Trophoblast cell (in vitro differentiated cells and primary cell): Measurements from ENCODE around the gene ZNF536.

ENCODE experiments used
- DNase-seq, 2 donors: peaks; one replicate each; pipeline ENCODE4 v3.0.0-alpha.2; 2016
- H2AFZ ChIP-seq: 2 replicates; pipeline ENCODE4 v1.6.1; 2013; ENCODE audit warnings: low read length, moderate library complexity, mild to moderate bottlenecking; ENCODE audit not compliant: insufficient read depth, poor library complexity
- H2AK5ac ChIP-seq: 2 replicates; pipeline ENCODE4 v1.6.1; 2013; ENCODE audit warnings: mild to moderate bottlenecking, low read length
- H2BK120ac ChIP-seq: 2 replicates; pipeline ENCODE4 v1.6.1; 2013; ENCODE audit warnings: low read length, mild to moderate bottlenecking, moderate library complexity; ENCODE audit not compliant: insufficient read depth, poor library complexity
- H2BK12ac ChIP-seq: 2 replicates; pipeline ENCODE4 v1.6.1; 2013; ENCODE audit warnings: mild to moderate bottlenecking, low read length, moderate library complexity
- H2BK5ac ChIP-seq: 2 replicates; pipeline ENCODE4 v1.6.1; 2013; ENCODE audit warnings: low read length, low read depth, moderate library complexity, mild to moderate bottlenecking; ENCODE audit not compliant: poor library complexity
- H3K14ac ChIP-seq: 2 replicates; pipeline ENCODE4 v1.6.1; 2013; ENCODE audit warnings: mild to moderate bottlenecking, low read length
- H3K18ac ChIP-seq: 2 replicates; pipeline ENCODE4 v1.6.1; 2013; ENCODE audit warnings: mild to moderate bottlenecking, low read length
- H3K23ac ChIP-seq: 2 replicates; pipeline ENCODE4 v1.6.1; 2013; ENCODE audit warnings: low read length
- H3K27ac ChIP-seq: 2 replicates; pipeline ENCODE4 v1.5.1; 2013; ENCODE audit warnings: low read depth, mild to moderate bottlenecking, inconsistent platforms, low read length, moderate library complexity
- H3K27me3 ChIP-seq: 2 replicates; pipeline ENCODE4 v1.6.1; 2013; ENCODE audit warnings: inconsistent platforms, mild to moderate bottlenecking, low read length, moderate library complexity; ENCODE audit not compliant: insufficient read depth
- H3K36me3 ChIP-seq, 2 experiments: 1 replicate in 1 of 2; 2 replicates in 1 of 2; pipeline ENCODE4 v1.6.1; 2013; ENCODE audit warnings: low read length in 2 of 2, mild to moderate bottlenecking in 2 of 2, moderate library complexity in 1 of 2; ENCODE audit not compliant: insufficient read depth in 2 of 2, control insufficient read depth in 1 of 2
- H3K4ac ChIP-seq: 2 replicates; pipeline ENCODE4 v1.6.1; 2013; ENCODE audit warnings: low read depth, mild to moderate bottlenecking, low read length, moderate library complexity
- H3K4me1 ChIP-seq, 2 experiments: 1 replicate in 1 of 2; 2 replicates in 1 of 2; pipeline ENCODE4 v1.6.1; 2013; ENCODE audit warnings: low read length in 2 of 2, mild to moderate bottlenecking in 2 of 2, moderate library complexity in 1 of 2; ENCODE audit not compliant: insufficient read depth in 2 of 2, control insufficient read depth in 1 of 2
- H3K4me2 ChIP-seq: 2 replicates; pipeline ENCODE4 v1.6.1; 2013; ENCODE audit warnings: inconsistent platforms, mild to moderate bottlenecking, low read length, moderate library complexity
- H3K4me3 ChIP-seq: 2 replicates; pipeline ENCODE4 v1.5.1; 2013; ENCODE audit warnings: mild to moderate bottlenecking, low read depth, low read length, inconsistent platforms
- H3K79me1 ChIP-seq: one replicate; pipeline ENCODE4 v1.6.1; 2013; ENCODE audit warnings: low read length
- H3K79me2 ChIP-seq: 2 replicates; pipeline ENCODE4 v1.6.1; 2013; ENCODE audit warnings: low read length, mild to moderate bottlenecking; ENCODE audit not compliant: control insufficient read depth, insufficient read depth, poor library complexity
- H3K9ac ChIP-seq: 2 replicates; pipeline ENCODE4 v1.6.1; 2013; ENCODE audit warnings: mild to moderate bottlenecking, low read length
- H3K9me3 ChIP-seq: 2 replicates; pipeline ENCODE4 v1.6.1; 2013; ENCODE audit warnings: low read depth, mild to moderate bottlenecking, control low read depth, inconsistent platforms, low read length; ENCODE audit not compliant: insufficient read depth
- H4K12ac ChIP-seq: 2 replicates; pipeline ENCODE4 v1.6.1; 2013; ENCODE audit warnings: low read depth, mild to moderate bottlenecking, low read length, moderate library complexity
- H4K8ac ChIP-seq: 2 replicates; pipeline ENCODE4 v1.6.1; 2013; ENCODE audit warnings: low read depth, mild to moderate bottlenecking, low read length, moderate library complexity
- H4K91ac ChIP-seq: one replicate; pipeline ENCODE4 v1.6.1; 2013; ENCODE audit warnings: low read depth, mild to moderate bottlenecking, low read length, moderate library complexity
- WGBS: extraction: QIAGEN DNeasy Blood & Tissue Kit; methylation state at CpG from one replicate; pipeline ENCODE4 v1.1.7; 2013; ENCODE audit warnings: missing lambda C conversion rate; ENCODE audit not compliant: insufficient read length, insufficient coverage; ENCODE audit errors: extremely low coverage; 5-methylcytosine and 5-hydroxymethylcytosine counted together

The ZNF536 gene

GRCh38 chr19:30339624-30340525 is 32.3 kb upstream of the ZNF536 start:
- Histone ChIP-seq H3K27me3 (no peaks in the 10 kb centered on the region), H3K36me3 (no peaks in the 10 kb centered on the region), H3K18ac (no peak overlapping the region), H2AK5ac (no peak overlapping the region), H4K12ac (no peak overlapping the region), H3K9ac (no peak overlapping the region), H3K27ac (no peak overlapping the region), H3K4me1 (no peaks in the 10 kb centered on the region), H4K8ac (no peak overlapping the region), H3K4me2 (no peak overlapping the region), H3K4me3 (no peak overlapping the region), H3K14ac (no peak overlapping the region), H3K79me1 (no peaks in the 10 kb centered on the region), H2BK120ac (no peak overlapping the region), H2BK12ac (no peak overlapping the region), H2BK5ac (no peak overlapping the region), H4K91ac (no peak overlapping the region), H3K9me3 (no peaks in the 10 kb centered on the region), H2AFZ (no peak overlapping the region), H3K79me2 (no peaks in the 10 kb centered on the region), H3K4ac (no peak overlapping the region), H3K23ac (no peak overlapping the region)
- no peak for DNase-seq
- WGBS, result no CpG with 5 or more reads among the region's 14 CpGs

GRCh38 chr19:30340771-30341561 is 31.2 kb upstream of the ZNF536 start:
- Histone ChIP-seq H4K91ac (no peak overlapping the region), H3K4me2 (no peak overlapping the region), H3K4me3 (no peak overlapping the region), H3K18ac (no peak overlapping the region), H2AFZ (no peak overlapping the region), H2BK120ac (no peak overlapping the region), H3K27ac (no peak overlapping the region), H3K27me3 (no peaks in the 10 kb centered on the region), H3K9me3 (no peaks in the 10 kb centered on the region), H4K12ac (no peak overlapping the region), H3K14ac (no peak overlapping the region), H2AK5ac (no peak overlapping the region), H2BK12ac (no peak overlapping the region), H3K36me3 (no peaks in the 10 kb centered on the region), H2BK5ac (no peak overlapping the region), H3K79me2 (no peaks in the 10 kb centered on the region), H3K79me1 (no peaks in the 10 kb centered on the region), H4K8ac (no peak overlapping the region), H3K4me1 (no peaks in the 10 kb centered on the region), H3K4ac (no peak overlapping the region), H3K9ac (no peak overlapping the region), H3K23ac (no peak overlapping the region)
- DNase-seq, result no peak
- no CpG with 5 or more reads among the region's 11 CpGs for WGBS

GRCh38 chr19:30341611-30342201 is 30.5 kb upstream of the ZNF536 start:
- peak in 1 of 2 donors; percentile 3 for DNase-seq
- H4K91ac ChIP-seq, result no peak overlapping the region
- no peak overlapping the region for H3K18ac ChIP-seq
- H3K79me2 ChIP-seq, result no peaks in the 10 kb centered on the region
- no peak overlapping the region for H4K12ac ChIP-seq
- no peak overlapping the region for H3K27ac ChIP-seq
- H2BK12ac ChIP-seq, result no peak overlapping the region
- H3K4ac ChIP-seq, result no peak overlapping the region
- H3K79me1 ChIP-seq, result no peaks in the 10 kb centered on the region
- H3K9ac ChIP-seq, result no peak overlapping the region
- H3K14ac ChIP-seq, result no peak overlapping the region
- no peaks in the 10 kb centered on the region for H3K9me3 ChIP-seq
- H4K8ac ChIP-seq, result no peak overlapping the region
- no peaks in the 10 kb centered on the region for H3K4me1 ChIP-seq
- H3K4me3 ChIP-seq, result no peak overlapping the region
- no peak overlapping the region for H3K23ac ChIP-seq
- H2AK5ac ChIP-seq, result no peak overlapping the region
- no peak overlapping the region for H3K4me2 ChIP-seq
- H2BK5ac ChIP-seq, result no peak overlapping the region
- no peak overlapping the region for H2AFZ ChIP-seq
- no peaks in the 10 kb centered on the region for H3K36me3 ChIP-seq
- H2BK120ac ChIP-seq, result no peak overlapping the region
- H3K27me3 ChIP-seq, result no peaks in the 10 kb centered on the region

- Histone ChIP-seq H4K8ac (no peak overlapping the region), H3K27ac (no peak overlapping the region), H3K27me3 (no peaks in the 10 kb centered on the region), H2BK12ac (no peak overlapping the region), H3K36me3 (no peaks in the 10 kb centered on the region), H3K4me3 (no peak overlapping the region), H2BK120ac (no peak overlapping the region), H4K12ac (no peak overlapping the region), H3K4me1 (no peaks in the 10 kb centered on the region), H2AK5ac (no peak overlapping the region), H3K23ac (no peak overlapping the region), H3K79me1 (no peaks in the 10 kb centered on the region), H4K91ac (no peak overlapping the region), H3K4me2 (no peak overlapping the region), H3K9ac (no peak overlapping the region), H2AFZ (no peak overlapping the region), H3K9me3 (no peaks in the 10 kb centered on the region), H3K4ac (no peak overlapping the region), H3K14ac (no peak overlapping the region), H3K79me2 (no peaks in the 10 kb centered on the region), H3K18ac (no peak overlapping the region), H2BK5ac (no peak overlapping the region)
- no peak for DNase-seq
- WGBS, result no CpG with 5 or more reads among the region's 3 CpGs
Measured at GRCh38 chr19:30342901-30343300, 29.3 kb upstream of the ZNF536 start.
